ENCODE data around the gene CFAP99. TPM values are rescaled to one million over a fixed set of nuclear protein-coding genes. Genes with fewer than 3 reads are reported as not detected.

The CFAP99 gene
- total and polyA plus RNA-seq, 8 donors: 0.41 to 2.6 (median 1.4) TPM

DNA sequence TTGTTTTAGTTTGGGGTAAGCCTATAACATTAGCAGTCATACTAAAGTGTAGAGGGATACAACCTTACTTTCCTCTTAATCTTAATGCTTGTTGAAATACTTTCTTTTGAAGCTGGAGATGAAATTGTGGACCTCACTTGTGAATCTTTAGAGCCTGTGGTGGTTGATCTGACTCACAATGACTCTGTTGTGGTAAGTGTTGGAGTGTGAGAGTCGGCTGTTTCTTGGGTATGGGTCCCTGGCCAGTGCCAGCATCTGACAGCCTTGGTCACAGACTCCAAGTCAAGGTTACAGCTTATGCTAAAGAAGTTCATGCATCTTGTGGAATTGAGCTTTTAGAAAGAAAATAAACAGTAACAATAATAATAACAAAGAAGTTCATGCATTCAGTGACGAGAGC is 81.8 kb downstream of the CFAP99 start:
- TF ChIP-seq, protein P1, sequence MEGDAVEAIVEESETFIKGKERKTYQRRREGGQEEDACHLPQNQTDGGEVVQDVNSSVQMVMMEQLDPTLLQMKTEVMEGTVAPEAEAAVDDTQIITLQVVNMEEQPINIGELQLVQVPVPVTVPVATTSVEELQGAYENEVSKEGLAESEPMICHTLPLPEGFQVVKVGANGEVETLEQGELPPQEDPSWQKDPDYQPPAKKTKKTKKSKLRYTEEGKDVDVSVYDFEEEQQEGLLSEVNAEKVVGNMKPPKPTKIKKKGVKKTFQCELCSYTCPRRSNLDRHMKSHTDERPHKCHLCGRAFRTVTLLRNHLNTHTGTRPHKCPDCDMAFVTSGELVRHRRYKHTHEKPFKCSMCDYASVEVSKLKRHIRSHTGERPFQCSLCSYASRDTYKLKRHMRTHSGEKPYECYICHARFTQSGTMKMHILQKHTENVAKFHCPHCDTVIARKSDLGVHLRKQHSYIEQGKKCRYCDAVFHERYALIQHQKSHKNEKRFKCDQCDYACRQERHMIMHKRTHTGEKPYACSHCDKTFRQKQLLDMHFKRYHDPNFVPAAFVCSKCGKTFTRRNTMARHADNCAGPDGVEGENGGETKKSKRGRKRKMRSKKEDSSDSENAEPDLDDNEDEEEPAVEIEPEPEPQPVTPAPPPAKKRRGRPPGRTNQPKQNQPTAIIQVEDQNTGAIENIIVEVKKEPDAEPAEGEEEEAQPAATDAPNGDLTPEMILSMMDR (IDR thresholded peaks at IDR 0.05): no peak
- Histone ChIP-seq H3K36me3 (peaks cover 0 to 84% of the 10 kb centered on the region in 2 donors), H3K4me3 (no peak overlapping the region), H3K9me3 (no peaks in the 10 kb centered on the region), H3K4me1 (no peaks in the 10 kb centered on the region), H3K27ac (no peak overlapping the region), H3K27me3 (no peaks in the 10 kb centered on the region)
- intact Hi-C loops (cut with DNase I): no loop called here
- DNase-seq (no peak), ATAC-seq (no peak)

DNA sequence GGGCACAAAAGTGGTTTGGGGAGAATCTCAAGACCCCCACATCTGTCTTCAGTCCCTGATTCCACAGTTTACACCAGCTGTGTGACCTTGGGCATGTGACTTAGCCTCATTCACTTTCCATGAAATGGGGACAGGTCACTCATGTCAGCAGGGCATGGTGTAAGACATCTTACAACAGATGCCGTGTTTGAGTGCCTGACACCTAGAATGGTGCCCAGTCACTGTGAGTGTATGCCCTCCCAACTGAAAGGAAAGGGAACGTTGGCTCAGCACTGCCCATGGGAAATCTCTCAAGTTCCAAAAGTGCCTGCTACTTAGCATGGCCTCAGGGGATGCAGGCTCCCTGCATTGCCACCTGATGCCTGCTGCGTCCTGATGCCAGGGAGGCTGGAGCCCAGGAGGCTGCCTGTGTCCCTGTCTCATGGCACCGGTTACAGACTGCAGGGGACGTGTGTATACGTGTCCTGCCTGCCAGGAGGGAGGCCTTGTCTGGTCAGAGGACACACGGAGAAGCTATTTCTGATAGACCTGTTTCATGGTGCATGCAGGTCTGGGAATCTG is 82.4 kb downstream of the CFAP99 start:
- Histone ChIP-seq H3K27me3 (no peaks in the 10 kb centered on the region), H3K9me3 (no peaks in the 10 kb centered on the region), H3K4me1 (no peaks in the 10 kb centered on the region), H3K27ac (no peak overlapping the region), H3K36me3 (peaks cover 0 to 83% of the 10 kb centered on the region in 2 donors), H3K4me3 (no peak overlapping the region)
- ATAC-seq: no peak
- TF ChIP-seq, protein P1 (IDR thresholded peaks at IDR 0.05): no peak
- no peak for DNase-seq
- intact Hi-C loops (cut with DNase I): no loop called here

DNA sequence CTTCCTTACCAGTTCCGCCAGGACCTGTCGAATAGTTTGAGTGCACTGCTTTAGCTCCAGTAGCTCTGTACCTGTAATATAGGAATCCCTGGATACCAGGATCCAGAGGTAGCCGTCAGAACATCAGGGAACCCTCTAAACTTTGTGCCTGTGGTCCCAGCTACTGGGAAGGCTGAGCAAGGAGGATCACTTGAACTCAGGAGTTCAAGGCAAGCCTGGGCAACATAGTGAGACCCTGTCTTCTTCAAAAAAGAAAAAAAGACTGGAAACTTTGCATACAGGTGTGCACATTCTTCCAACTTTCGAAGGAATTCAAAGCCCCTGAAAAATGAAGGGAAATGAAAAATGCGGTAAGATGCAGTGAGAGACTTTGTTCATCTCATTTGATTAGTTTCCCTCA is 85.1 kb downstream of the CFAP99 start:
- no peak overlapping the region for H3K4me3 ChIP-seq
- no peak overlapping the region for H3K27ac ChIP-seq
- DNase-seq (no peak), ATAC-seq (no peak)
- H3K36me3 ChIP-seq: peaks cover 0 to 73% of the 10 kb centered on the region in 2 donors
- no peaks in the 10 kb centered on the region for H3K9me3 ChIP-seq
- no peaks in the 10 kb centered on the region for H3K27me3 ChIP-seq
- intact Hi-C loops (cut with DNase I): no loop called here
- H3K4me1 ChIP-seq: no peaks in the 10 kb centered on the region
- TF ChIP-seq, protein P1 (IDR thresholded peaks at IDR 0.05): no peak

DNA sequence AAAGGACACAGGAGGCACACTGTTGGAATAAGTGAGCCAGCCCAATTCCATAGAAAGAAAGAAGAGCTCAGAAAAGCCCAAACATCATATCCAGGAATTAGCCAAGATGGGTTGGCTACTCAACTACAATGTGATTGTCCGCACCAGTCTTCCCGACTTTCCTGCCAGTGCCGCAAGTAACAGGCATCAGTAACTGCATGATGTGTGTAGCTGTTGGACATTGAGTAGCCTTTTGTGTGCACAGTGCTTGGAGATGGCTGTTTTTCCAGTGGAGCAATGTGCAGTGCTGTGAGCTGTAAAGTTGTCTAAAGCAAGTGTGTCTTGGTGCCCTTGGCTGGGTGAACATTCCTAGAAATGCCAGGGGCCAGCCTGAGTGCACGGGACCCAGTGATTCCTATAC is 88.5 kb downstream of the CFAP99 start:
- Histone ChIP-seq H3K9me3 (no peaks in the 10 kb centered on the region), H3K36me3 (peaks cover 0 to 69% of the 10 kb centered on the region in 2 donors)
- TF ChIP-seq, protein P1 (IDR thresholded peaks at IDR 0.05): no peak

DNA sequence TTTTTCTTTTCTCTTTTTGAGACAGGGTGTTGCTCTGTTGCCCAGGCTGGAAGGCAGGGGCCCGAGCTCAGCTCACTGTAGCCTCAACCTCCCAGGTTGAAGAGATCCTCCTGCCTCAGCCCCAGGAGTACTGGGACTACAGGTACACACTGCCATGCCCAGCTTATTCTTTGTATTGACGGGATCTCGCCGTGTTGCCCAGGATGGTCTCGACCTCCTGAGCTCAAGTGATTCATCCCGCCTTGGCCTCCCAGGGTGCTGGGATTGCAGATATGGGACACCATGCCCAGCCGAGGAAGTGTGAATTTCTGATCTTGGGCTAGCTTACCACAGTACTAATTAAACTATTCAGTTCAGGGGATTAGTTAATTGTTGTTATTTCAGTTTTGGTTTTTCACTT is 89.1 kb downstream of the CFAP99 start:
- Histone ChIP-seq H3K4me1 (no peaks in the 10 kb centered on the region), H3K27ac (no peak overlapping the region), H3K9me3 (no peaks in the 10 kb centered on the region), H3K36me3 (peaks cover 0 to 69% of the 10 kb centered on the region in 2 donors), H3K27me3 (no peaks in the 10 kb centered on the region), H3K4me3 (no peak overlapping the region)
- DNase-seq (no peak), ATAC-seq (no peak)
- intact Hi-C loops (cut with DNase I): no loop called here
- TF ChIP-seq, protein P1 (IDR thresholded peaks at IDR 0.05): no peak

More for the DNA sequence above, 88.5 kb downstream of the CFAP99 start:
- H3K27me3 ChIP-seq: no peaks in the 10 kb centered on the region
- intact Hi-C loops (cut with DNase I): no loop called here
- no peak for DNase-seq
- H3K4me1 ChIP-seq: no peaks in the 10 kb centered on the region
- no peak overlapping the region for H3K27ac ChIP-seq
- H3K4me3 ChIP-seq: no peak overlapping the region
- ATAC-seq: no peak
